GM23338 (cell line): Measurements from ENCODE around the gene MTMR1. TPM values are rescaled to one million over a fixed set of nuclear protein-coding genes. Genes with fewer than 3 reads are reported as not detected.

Source experiments
- ATAC-seq: fragments of 200-7000 bp; cut with Tn5 transposase; 3 replicates; pipeline ENCODE4 v1.9.1; 2020
- DNase-seq: peaks from one replicate; pipeline ENCODE4 v3.0.0-alpha.2; 2015; ENCODE audit warnings: low spot score
- H2AFZ ChIP-seq: fragments of 200-600 bp; sonication (generic); 2 replicates; pipeline ENCODE4 v1.8.0; 2016; ENCODE audit warnings: antibody characterized with exemption, mild to moderate bottlenecking, moderate library complexity
- H3F3A ChIP-seq: fragments of 200-600 bp; sonication (generic); replicated peaks from 2 replicates; pipeline ENCODE4 v1.8.0; 2017; ENCODE audit warnings: antibody characterized with exemption, mixed run types, low read depth
- H3K27ac ChIP-seq: fragments of 200-600 bp; sonication (generic); 2 replicates; pipeline ENCODE4 v1.6.1; 2016; ENCODE audit warnings: low read depth
- H3K27me3 ChIP-seq: fragments of 200-600 bp; sonication (generic); 2 replicates; pipeline ENCODE4 v1.8.0; 2016; ENCODE audit warnings: mild to moderate bottlenecking, mixed run types, moderate library complexity; ENCODE audit not compliant: insufficient read depth
- H3K36me3 ChIP-seq: fragments of 200-600 bp; sonication (generic); 2 replicates; pipeline ENCODE4 v1.8.0; 2016; ENCODE audit warnings: mild to moderate bottlenecking; ENCODE audit not compliant: insufficient read depth
- H3K4me1 ChIP-seq: fragments of 200-600 bp; sonication (generic); 2 replicates; pipeline ENCODE4 v1.8.0; 2016; ENCODE audit warnings: mild to moderate bottlenecking, moderate library complexity; ENCODE audit not compliant: insufficient read depth
- H3K4me2 ChIP-seq: fragments of 200-600 bp; sonication (generic); 2 replicates; pipeline ENCODE4 v1.7.1; 2017; ENCODE audit warnings: mixed run types
- H3K4me3 ChIP-seq: fragments of 200-600 bp; sonication (generic); 2 replicates; pipeline ENCODE4 v1.6.1; 2016; ENCODE audit warnings: mixed run types
- H3K79me2 ChIP-seq: fragments of 200-600 bp; sonication (generic); replicated peaks from 2 replicates; pipeline ENCODE4 v1.8.0; 2017; ENCODE audit warnings: mild to moderate bottlenecking; ENCODE audit not compliant: insufficient read depth
- H3K9me2 ChIP-seq: fragments of 200-600 bp; sonication (generic); 2 replicates; pipeline ENCODE4 v1.8.0; 2017; ENCODE audit not compliant: insufficient read depth
- H4K20me1 ChIP-seq: fragments of 200-600 bp; sonication (generic); replicated peaks from 2 replicates; pipeline ENCODE4 v1.8.0; 2017; ENCODE audit warnings: mild to moderate bottlenecking; ENCODE audit not compliant: insufficient read depth
- H3K27ac Mint-ChIP-seq: 2 replicates; pipeline ENCODE4 v1.8.0; 2020; ENCODE audit warnings: inconsistent platforms, mild to moderate bottlenecking, moderate library complexity, mixed read lengths
- H3K27me3 Mint-ChIP-seq: 3 replicates; pipeline ENCODE4 v1.8.0; 2022; ENCODE audit warnings: low read depth, mild to moderate bottlenecking, moderate library complexity, mixed read lengths, inconsistent platforms; ENCODE audit not compliant: insufficient read depth, poor library complexity
- H3K36me3 Mint-ChIP-seq: 3 replicates; pipeline ENCODE4 v1.8.0; 2021; ENCODE audit warnings: low read depth, mild to moderate bottlenecking, inconsistent platforms, moderate library complexity, mixed read lengths
- H3K4me1 Mint-ChIP-seq: 3 replicates; pipeline ENCODE4 v1.8.0; 2020; ENCODE audit warnings: mild to moderate bottlenecking, inconsistent platforms, mixed read lengths
- H3K4me3 Mint-ChIP-seq: 3 replicates; pipeline ENCODE4 v1.8.0; 2021; ENCODE audit warnings: moderate library complexity, mild to moderate bottlenecking, inconsistent platforms, mixed read lengths
- H3K9me3 Mint-ChIP-seq: 3 replicates; pipeline ENCODE4 v1.8.0; 2020; ENCODE audit warnings: moderate library complexity, mild to moderate bottlenecking, inconsistent platforms, mixed read lengths
- CREB1 ChIP-seq: fragments of 250-450 bp; sonication (Bioruptor Pico); IDR thresholded peaks from 2 replicates; pipeline ENCODE4 v1.5.0; 2020; ENCODE audit warnings: low read depth, mild to moderate bottlenecking, moderate library complexity
- EZH2 ChIP-seq: fragments of 200-600 bp; sonication (generic); IDR thresholded peaks from one replicate; pipeline ENCODE4 v1.8.0; 2017; ENCODE audit warnings: antibody characterized with exemption, mild to moderate bottlenecking, low read depth; ENCODE audit not compliant: unreplicated experiment
- EZH2phosphoT487 ChIP-seq: fragments of 200-600 bp; sonication (generic); IDR thresholded peaks from one replicate; pipeline ENCODE4 v1.8.1; 2018; ENCODE audit warnings: antibody characterized with exemption; ENCODE audit not compliant: unreplicated experiment
- JUNB ChIP-seq: IDR thresholded peaks from one replicate; pipeline ENCODE4 v1.6.1; 2016; ENCODE audit warnings: antibody characterized with exemption; ENCODE audit not compliant: unreplicated experiment
- POLR2AphosphoS5 ChIP-seq: IDR thresholded peaks from 2 replicates; pipeline ENCODE4 v1.6.1; 2016; ENCODE audit warnings: antibody characterized with exemption, low read depth
- STAT1 ChIP-seq: IDR thresholded peaks from one replicate; pipeline ENCODE4 v1.6.1; 2016; ENCODE audit warnings: antibody characterized with exemption; ENCODE audit not compliant: unreplicated experiment
- ZNF114 ChIP-seq: fragments of 250-450 bp; sonication (Bioruptor Pico); IDR thresholded peaks from 2 replicates; pipeline ENCODE4 v1.5.0; 2020; ENCODE audit warnings: mild to moderate bottlenecking, moderate library complexity
- ZNF331 ChIP-seq: fragments of 250-450 bp; sonication (Bioruptor Pico); IDR thresholded peaks from 2 replicates; pipeline ENCODE4 v1.5.0; 2020; ENCODE audit warnings: low read depth, mild to moderate bottlenecking, moderate library complexity
- polyA plus RNA-seq: library from polyadenylated mRNA; unstranded; fragments of >200 nt; fragmentation: Nextera tagmentation; extraction: Ambion mirVana; gene quantifications from 2 replicates; pipeline ENCODE4 v1.2.1, GENCODE V29; 2016
- total RNA-seq: library from RNA; depleted of rRNA; stranded (reverse); fragments of >200 nt; shearing (Covaris generic); gene quantifications from 2 replicates; pipeline ENCODE4 v1.2.3, GENCODE V29; 2014
- TF ChIP-seq, protein P1 (sequence below): IDR thresholded peaks from 2 replicates; pipeline ENCODE4 v1.6.1; 2016; ENCODE audit warnings: antibody characterized with exemption
- TF ChIP-seq, protein P2 (sequence below), 2 experiments: fragments of 200-600 bp in 1 of 2; sonication (generic) in 1 of 2; conservative IDR thresholded peaks; 2 replicates each; pipeline versions ENCODE4 v1.5.1 to v1.6.1; 2016 to 2017; ENCODE audit warnings: antibody characterized with exemption in 2 of 2, low read depth in 2 of 2, mild to moderate bottlenecking in 2 of 2, moderate library complexity in 1 of 2
- TF ChIP-seq, protein P3 (sequence below): IDR thresholded peaks from one replicate; pipeline ENCODE4 v1.6.1; 2018; ENCODE audit warnings: antibody characterized with exemption; ENCODE audit not compliant: unreplicated experiment

Gene MTMR1
- total and polyA plus RNA-seq, 2 experiments from 2014 or later = 4.5 to 19.1 TPM

DNA sequence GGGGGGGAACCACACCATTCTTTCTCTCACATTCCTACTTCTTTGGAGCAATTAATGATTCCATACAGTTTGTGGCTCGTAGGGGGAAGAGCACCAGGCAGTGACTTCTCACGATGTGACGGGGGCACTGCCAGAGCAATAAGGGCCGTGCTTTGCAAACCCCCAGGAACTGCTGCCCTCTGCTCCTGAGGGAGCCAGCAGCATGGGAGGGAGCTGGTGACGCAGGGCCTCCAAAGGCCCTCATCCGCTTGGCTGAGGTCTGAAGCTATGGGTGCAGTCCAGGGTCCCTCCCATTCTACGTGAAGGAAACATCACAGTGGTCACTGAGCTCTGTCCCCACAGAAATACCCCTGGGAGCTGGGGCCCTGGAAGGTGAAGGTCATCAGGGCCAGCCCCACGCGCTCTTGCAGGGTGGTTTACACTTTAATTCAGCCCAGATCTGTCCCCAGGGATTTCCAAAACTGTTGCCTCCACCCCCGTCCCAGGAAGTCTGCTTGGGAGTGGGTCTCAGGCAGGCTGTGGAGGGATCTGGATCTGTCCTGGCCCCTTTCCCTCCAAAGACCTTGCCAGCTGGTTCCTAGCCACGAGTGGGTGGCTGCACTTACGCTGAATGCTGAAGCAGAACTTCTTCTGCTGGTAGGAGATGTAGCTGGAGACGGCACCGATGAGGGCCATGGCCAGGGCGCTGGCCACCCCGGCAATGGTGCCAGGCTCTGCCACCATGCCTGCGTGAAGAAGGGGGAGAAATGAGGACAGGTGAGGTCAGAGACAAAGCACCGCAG, 82.6 kb downstream of the MTMR1 start:
- DNase-seq (no peak), ATAC-seq (no peak)
- H3K4me2 ChIP-seq = no peak overlapping the region
- Mint-ChIP-seq H3K9me3 (no peaks in the 10 kb centered on the region; the same call in 2 of the 3 replicates), H3K27me3 (peaks cover 8% of the 10 kb centered on the region), H3K27ac (no peak overlapping the region), H3K4me1 (peaks cover 29% of the 10 kb centered on the region), H3K4me3 (no peak overlapping the region), H3K36me3 (peaks cover 8% of the 10 kb centered on the region)
- H3F3A ChIP-seq = no peaks in the 10 kb centered on the region
- H3K27ac ChIP-seq = no peak overlapping the region
- no peaks in the 10 kb centered on the region for H4K20me1 ChIP-seq
- no peaks in the 10 kb centered on the region for H3K79me2 ChIP-seq
- no peak overlapping the region for H3K4me3 ChIP-seq
- no peaks in the 10 kb centered on the region for H3K27me3 ChIP-seq
- H3K36me3 ChIP-seq = no peaks in the 10 kb centered on the region
- TF ChIP-seq ZNF114 (no peak), EZH2phosphoT487 (no peak), POLR2AphosphoS5 (no peak), ZNF331 (CRISPR knock-in tag) (no peak), JUNB (no peak)
- TF ChIP-seq, protein P1, sequence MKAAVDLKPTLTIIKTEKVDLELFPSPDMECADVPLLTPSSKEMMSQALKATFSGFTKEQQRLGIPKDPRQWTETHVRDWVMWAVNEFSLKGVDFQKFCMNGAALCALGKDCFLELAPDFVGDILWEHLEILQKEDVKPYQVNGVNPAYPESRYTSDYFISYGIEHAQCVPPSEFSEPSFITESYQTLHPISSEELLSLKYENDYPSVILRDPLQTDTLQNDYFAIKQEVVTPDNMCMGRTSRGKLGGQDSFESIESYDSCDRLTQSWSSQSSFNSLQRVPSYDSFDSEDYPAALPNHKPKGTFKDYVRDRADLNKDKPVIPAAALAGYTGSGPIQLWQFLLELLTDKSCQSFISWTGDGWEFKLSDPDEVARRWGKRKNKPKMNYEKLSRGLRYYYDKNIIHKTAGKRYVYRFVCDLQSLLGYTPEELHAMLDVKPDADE = no peak
- TF ChIP-seq, protein P2, sequence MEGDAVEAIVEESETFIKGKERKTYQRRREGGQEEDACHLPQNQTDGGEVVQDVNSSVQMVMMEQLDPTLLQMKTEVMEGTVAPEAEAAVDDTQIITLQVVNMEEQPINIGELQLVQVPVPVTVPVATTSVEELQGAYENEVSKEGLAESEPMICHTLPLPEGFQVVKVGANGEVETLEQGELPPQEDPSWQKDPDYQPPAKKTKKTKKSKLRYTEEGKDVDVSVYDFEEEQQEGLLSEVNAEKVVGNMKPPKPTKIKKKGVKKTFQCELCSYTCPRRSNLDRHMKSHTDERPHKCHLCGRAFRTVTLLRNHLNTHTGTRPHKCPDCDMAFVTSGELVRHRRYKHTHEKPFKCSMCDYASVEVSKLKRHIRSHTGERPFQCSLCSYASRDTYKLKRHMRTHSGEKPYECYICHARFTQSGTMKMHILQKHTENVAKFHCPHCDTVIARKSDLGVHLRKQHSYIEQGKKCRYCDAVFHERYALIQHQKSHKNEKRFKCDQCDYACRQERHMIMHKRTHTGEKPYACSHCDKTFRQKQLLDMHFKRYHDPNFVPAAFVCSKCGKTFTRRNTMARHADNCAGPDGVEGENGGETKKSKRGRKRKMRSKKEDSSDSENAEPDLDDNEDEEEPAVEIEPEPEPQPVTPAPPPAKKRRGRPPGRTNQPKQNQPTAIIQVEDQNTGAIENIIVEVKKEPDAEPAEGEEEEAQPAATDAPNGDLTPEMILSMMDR (conservative IDR thresholded peaks at IDR 0.05; ENCODE audit: low read depth in 2 of 2) = no peak
- no peaks in the 10 kb centered on the region for H3K9me2 ChIP-seq
- peaks cover 11% of the 10 kb centered on the region; the same call in 1 of the 2 replicates for H3K4me1 ChIP-seq
- H2AFZ ChIP-seq = no peak overlapping the region

DNA sequence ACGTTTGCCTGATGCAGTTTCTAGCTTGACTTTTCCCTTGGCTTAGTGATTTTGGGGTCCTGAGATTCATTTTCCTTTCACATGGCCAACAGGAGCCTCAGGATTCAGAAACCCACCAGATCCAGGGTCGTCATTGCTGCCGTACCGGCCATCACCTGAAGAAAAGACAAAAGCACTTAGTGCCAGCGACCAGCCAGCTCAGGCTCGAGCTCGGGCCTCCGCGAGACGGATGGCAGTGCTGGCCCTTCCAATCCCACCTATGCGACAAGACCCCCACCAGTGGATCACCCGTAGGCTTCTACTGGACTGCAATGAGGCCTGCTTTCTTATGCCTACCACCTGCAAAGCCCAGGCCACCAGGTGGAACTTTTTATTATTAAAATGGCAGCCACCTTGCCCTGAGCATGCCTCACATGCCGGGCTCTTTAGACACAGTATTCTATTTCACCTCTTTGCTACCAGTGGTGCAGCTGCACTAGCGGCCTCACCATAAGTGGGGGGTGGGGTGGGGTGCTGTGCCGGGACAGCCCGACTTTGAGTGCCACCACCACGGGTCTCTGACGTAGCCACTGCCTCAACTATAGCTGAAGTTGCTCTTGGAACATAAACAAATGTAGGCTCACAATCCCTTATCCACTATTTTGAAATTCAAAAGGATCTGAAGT, 84.3 kb downstream of the MTMR1 start:
- Mint-ChIP-seq H3K4me1 (peaks cover 27% of the 10 kb centered on the region), H3K4me3 (no peak overlapping the region), H3K9me3 (no peaks in the 10 kb centered on the region), H3K27ac (peak overlapping the region; percentile 82), H3K36me3 (peaks cover 8% of the 10 kb centered on the region), H3K27me3 (peaks cover 6% of the 10 kb centered on the region)
- H3F3A ChIP-seq = no peaks in the 10 kb centered on the region
- ATAC-seq = no peak
- no peaks in the 10 kb centered on the region for H3K27me3 ChIP-seq
- DNase-seq = no peak
- no peaks in the 10 kb centered on the region for H3K9me2 ChIP-seq
- peak overlapping the region; percentile 20; the same call in 1 of the 2 replicates for H3K4me2 ChIP-seq
- no peaks in the 10 kb centered on the region for H3K79me2 ChIP-seq
- no peak overlapping the region for H3K4me3 ChIP-seq
- H3K4me1 ChIP-seq = peaks cover 11% of the 10 kb centered on the region; the same call in 1 of the 2 replicates
- no peaks in the 10 kb centered on the region for H3K36me3 ChIP-seq
- H4K20me1 ChIP-seq = no peaks in the 10 kb centered on the region
- H2AFZ ChIP-seq = no peak overlapping the region
- H3K27ac ChIP-seq = peak overlapping the region; percentile 66; the same call in 1 of the 2 replicates
- TF ChIP-seq CREB1 (CRISPR knock-in tag) (no peak), EZH2 (no peak), JUNB (no peak), ZNF114 (no peak), EZH2phosphoT487 (no peak), STAT1 (no peak), ZNF331 (CRISPR knock-in tag) (no peak), POLR2AphosphoS5 (no peak)
- TF ChIP-seq, protein P2 (conservative IDR thresholded peaks at IDR 0.05; ENCODE audit: low read depth in 2 of 2) = no peak
- TF ChIP-seq, protein P1 = no peak
- TF ChIP-seq, protein P3, sequence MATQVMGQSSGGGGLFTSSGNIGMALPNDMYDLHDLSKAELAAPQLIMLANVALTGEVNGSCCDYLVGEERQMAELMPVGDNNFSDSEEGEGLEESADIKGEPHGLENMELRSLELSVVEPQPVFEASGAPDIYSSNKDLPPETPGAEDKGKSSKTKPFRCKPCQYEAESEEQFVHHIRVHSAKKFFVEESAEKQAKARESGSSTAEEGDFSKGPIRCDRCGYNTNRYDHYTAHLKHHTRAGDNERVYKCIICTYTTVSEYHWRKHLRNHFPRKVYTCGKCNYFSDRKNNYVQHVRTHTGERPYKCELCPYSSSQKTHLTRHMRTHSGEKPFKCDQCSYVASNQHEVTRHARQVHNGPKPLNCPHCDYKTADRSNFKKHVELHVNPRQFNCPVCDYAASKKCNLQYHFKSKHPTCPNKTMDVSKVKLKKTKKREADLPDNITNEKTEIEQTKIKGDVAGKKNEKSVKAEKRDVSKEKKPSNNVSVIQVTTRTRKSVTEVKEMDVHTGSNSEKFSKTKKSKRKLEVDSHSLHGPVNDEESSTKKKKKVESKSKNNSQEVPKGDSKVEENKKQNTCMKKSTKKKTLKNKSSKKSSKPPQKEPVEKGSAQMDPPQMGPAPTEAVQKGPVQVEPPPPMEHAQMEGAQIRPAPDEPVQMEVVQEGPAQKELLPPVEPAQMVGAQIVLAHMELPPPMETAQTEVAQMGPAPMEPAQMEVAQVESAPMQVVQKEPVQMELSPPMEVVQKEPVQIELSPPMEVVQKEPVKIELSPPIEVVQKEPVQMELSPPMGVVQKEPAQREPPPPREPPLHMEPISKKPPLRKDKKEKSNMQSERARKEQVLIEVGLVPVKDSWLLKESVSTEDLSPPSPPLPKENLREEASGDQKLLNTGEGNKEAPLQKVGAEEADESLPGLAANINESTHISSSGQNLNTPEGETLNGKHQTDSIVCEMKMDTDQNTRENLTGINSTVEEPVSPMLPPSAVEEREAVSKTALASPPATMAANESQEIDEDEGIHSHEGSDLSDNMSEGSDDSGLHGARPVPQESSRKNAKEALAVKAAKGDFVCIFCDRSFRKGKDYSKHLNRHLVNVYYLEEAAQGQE = no peak
